Activated naive CD8-positive, alpha-beta T cell treated with anti-CD3 and anti-CD28 coated beads, Interleukin-2, amount 10 ng/mL, durations not matched to agents 7 days and 5 days (primary cell): ENCODE results near the gene GIMAP4. TPM values are rescaled to one million over a fixed set of nuclear protein-coding genes. Genes with fewer than 3 reads are reported as not detected.

Source experiments
- ATAC-seq: fragments of 150-1000 bp; cut with Tn5 transposase; one replicate; pipeline ENCODE4 v1.10.0; 2021; ENCODE audit warnings: low read depth, moderate library complexity
- POLR2A ChIA-PET: fragments of 350-600 bp; sonication (Branson Sonifier 250); formaldehyde crosslinking; loops from one replicate; lab custom pipeline; 2021; ENCODE audit warnings: antibody characterized with exemption; lab: Charles Lee
- DNase-seq: peaks from one replicate; pipeline ENCODE4 v3.0.0; 2021
- H3K27ac Mint-ChIP-seq: one replicate; pipeline ENCODE4 v1.8.0; 2022; ENCODE audit warnings: mild to moderate bottlenecking, mixed read lengths
- H3K27me3 Mint-ChIP-seq: one replicate; pipeline ENCODE4 v1.8.0; 2022; ENCODE audit warnings: mild to moderate bottlenecking, moderate library complexity, mixed read lengths
- H3K36me3 Mint-ChIP-seq: one replicate; pipeline ENCODE4 v1.8.0; 2021; ENCODE audit warnings: mild to moderate bottlenecking, mixed read lengths
- H3K4me1 Mint-ChIP-seq: one replicate; pipeline ENCODE4 v1.8.0; 2021; ENCODE audit warnings: mixed read lengths
- H3K4me3 Mint-ChIP-seq: one replicate; pipeline ENCODE4 v1.8.0; 2022; ENCODE audit warnings: mild to moderate bottlenecking, moderate library complexity, mixed read lengths
- H3K9me3 Mint-ChIP-seq: one replicate; pipeline ENCODE4 v1.8.0; 2021; ENCODE audit warnings: mixed read lengths
- total RNA-seq, 2 experiments: library from RNA; stranded (reverse); gene quantifications; one replicate each; pipeline ENCODE4 v1.2.3, GENCODE V29; 2021

Gene GIMAP4
- total RNA-seq, 2 experiments from 2014 or later, result 285 to 288 TPM

DNA sequence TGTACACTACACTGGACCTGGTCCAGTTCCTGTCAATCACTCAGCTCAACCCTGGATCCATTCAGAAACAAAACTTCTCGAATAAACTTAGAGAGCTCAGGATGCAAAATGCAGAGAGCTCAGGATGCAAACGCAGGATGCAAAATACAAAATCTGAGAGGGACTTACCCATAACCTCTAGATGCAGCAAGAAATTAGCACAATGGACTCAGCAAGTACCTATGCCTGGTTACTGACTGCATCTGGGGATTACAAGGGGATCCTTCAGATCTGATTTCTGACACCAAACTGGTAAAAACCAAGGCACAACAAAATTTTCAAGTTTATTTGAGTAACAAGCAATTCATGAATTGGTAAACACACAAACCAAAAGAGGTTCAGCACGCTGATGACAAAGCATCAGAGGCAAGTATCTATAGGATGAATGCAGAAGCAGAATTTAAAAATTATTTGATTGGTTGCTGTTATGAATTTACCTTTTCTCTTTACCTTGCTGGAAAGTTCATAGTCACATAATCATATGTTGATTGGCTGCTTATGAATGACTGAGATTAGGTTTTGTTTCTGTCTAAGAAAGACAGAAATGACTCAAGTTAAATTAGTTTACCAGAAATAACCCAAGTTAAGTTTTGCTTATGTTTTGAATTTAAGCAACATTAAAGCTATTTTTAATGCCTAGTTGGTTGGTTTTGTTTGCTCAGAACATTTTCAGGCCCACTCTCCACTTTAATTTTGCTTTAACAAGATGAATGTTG, 53.6 kb downstream of the GIMAP4 start:
- H3K36me3 Mint-ChIP-seq, result peaks cover 40% of the 10 kb centered on the region
- POLR2A ChIA-PET, result interaction anchor here (1.0 to 2.0 kb wide), 3 partner anchors 11 to 139 kb away, joined by 3 to 5 read pairs (median 3); no protein-coding TSS in a partner anchor
- H3K9me3 Mint-ChIP-seq, result peaks cover 3% of the 10 kb centered on the region
- ATAC-seq, result peak; percentile 35
- H3K27me3 Mint-ChIP-seq, result no peaks in the 10 kb centered on the region
- H3K4me3 Mint-ChIP-seq, result peak overlapping the region; percentile 26
- peak overlapping the region; percentile 23 for H3K27ac Mint-ChIP-seq
- DNase-seq, result no peak
- H3K4me1 Mint-ChIP-seq, result peaks cover 29% of the 10 kb centered on the region

DNA sequence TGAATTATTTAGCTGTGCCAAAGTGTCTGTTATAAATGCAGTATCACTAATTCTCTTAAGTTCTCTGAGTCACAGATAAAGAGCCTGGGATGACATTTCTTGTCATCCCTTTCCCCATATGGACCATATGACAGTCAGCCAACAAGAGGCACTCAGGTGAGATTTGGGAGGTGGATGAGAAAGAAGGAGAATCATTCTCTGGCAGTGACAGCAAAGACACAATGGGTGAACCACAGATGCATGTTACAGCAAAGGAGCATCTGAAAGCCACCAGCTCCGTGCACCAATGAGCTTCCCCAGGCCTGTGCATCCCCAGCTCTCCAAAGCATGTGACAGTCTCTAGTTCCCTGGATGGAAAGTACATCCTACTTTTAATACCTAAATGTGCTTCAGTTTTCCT, 54.2 kb downstream of the GIMAP4 start:
- DNase-seq (no peak), ATAC-seq (peak; percentile 58)
- POLR2A ChIA-PET, result interaction anchor here (0.8 to 2.0 kb wide), 5 partner anchors 10 to 140 kb away, joined by 3 to 5 read pairs (median 3); no protein-coding TSS in a partner anchor
- peaks cover 3% of the 10 kb centered on the region for H3K9me3 Mint-ChIP-seq
- H3K36me3 Mint-ChIP-seq, result peaks cover 45% of the 10 kb centered on the region
- peak overlapping the region; percentile 26 for H3K4me3 Mint-ChIP-seq
- H3K4me1 Mint-ChIP-seq, result peaks cover 35% of the 10 kb centered on the region
- peak overlapping the region; percentile 23 for H3K27ac Mint-ChIP-seq
- H3K27me3 Mint-ChIP-seq, result no peaks in the 10 kb centered on the region

Other genes with a start within 250 kb of the GIMAP4 start
- 10 to 100 TPM; 16.6 to 17.2 TPM for gene LRRC61, start 244.0 kb upstream of the GIMAP4 start, total RNA-seq
- 1 to 10 TPM; 6.4 to 7.0 TPM for gene ACTR3C, start 243.8 kb upstream of the GIMAP4 start, total RNA-seq
- not detected for gene RARRES2, start 225.8 kb upstream of the GIMAP4 start, total RNA-seq
- gene REPIN1, start 198.6 kb upstream of the GIMAP4 start, total RNA-seq, result 10 to 100 TPM; 53.4 to 57.5 TPM
- gene ZNF775, start 188.1 kb upstream of the GIMAP4 start, total RNA-seq, result 1 to 10 TPM; 5.4 to 6.4 TPM
- gene GIMAP8, start 116.8 kb upstream of the GIMAP4 start, total RNA-seq, result 10 to 100 TPM; 29.2 to 31.0 TPM
- gene GIMAP7, start 52.5 kb upstream of the GIMAP4 start, total RNA-seq, result 100 to 1,000 TPM; 203 to 212 TPM
- gene GIMAP6, start 65.0 kb downstream of the GIMAP4 start, total RNA-seq, result 100 to 1,000 TPM; 124 to 130 TPM
- 100 to 1,000 TPM; 139 to 140 TPM for gene GIMAP2, start 118.3 kb downstream of the GIMAP4 start, total RNA-seq
- 10 to 100 TPM; 42.1 to 43.0 TPM for gene GIMAP1, start 149.2 kb downstream of the GIMAP4 start, total RNA-seq
- 100 to 1,000 TPM; 112 to 123 TPM for gene GIMAP5, start 170.0 kb downstream of the GIMAP4 start, total RNA-seq
- gene TMEM176B, start 233.0 kb downstream of the GIMAP4 start, total RNA-seq, result under 1 TPM; 0.61 to 0.82 TPM
- gene TMEM176A, start 233.4 kb downstream of the GIMAP4 start, total RNA-seq, result under 1 TPM in 1 of 2 experiments, not detected in 1; 0.54 TPM